ENCODE measurements around the gene NBEA.

NBEA gene

GRCh38 chr13:35526577-35526976 is 584.5 kb downstream of the NBEA start:
- no peak for DNase-seq (ENCODE audit: low read depth)
- in situ Hi-C loops (cut with HindIII; ENCODE audit: low sequenced_read_pairs): no loop called here
- TF ChIP-seq, protein P1, sequence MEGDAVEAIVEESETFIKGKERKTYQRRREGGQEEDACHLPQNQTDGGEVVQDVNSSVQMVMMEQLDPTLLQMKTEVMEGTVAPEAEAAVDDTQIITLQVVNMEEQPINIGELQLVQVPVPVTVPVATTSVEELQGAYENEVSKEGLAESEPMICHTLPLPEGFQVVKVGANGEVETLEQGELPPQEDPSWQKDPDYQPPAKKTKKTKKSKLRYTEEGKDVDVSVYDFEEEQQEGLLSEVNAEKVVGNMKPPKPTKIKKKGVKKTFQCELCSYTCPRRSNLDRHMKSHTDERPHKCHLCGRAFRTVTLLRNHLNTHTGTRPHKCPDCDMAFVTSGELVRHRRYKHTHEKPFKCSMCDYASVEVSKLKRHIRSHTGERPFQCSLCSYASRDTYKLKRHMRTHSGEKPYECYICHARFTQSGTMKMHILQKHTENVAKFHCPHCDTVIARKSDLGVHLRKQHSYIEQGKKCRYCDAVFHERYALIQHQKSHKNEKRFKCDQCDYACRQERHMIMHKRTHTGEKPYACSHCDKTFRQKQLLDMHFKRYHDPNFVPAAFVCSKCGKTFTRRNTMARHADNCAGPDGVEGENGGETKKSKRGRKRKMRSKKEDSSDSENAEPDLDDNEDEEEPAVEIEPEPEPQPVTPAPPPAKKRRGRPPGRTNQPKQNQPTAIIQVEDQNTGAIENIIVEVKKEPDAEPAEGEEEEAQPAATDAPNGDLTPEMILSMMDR (IDR thresholded peaks at IDR 0.05; ENCODE audit: low read depth, low read length, missing control alignments): no peak
- no peak overlapping the region for H3K4me3 ChIP-seq (ENCODE audit: low read depth, low read length)

- TF ChIP-seq, protein P1 (IDR thresholded peaks at IDR 0.05; ENCODE audit: low read depth, low read length, missing control alignments): no peak
- in situ Hi-C loops (cut with HindIII; ENCODE audit: low sequenced_read_pairs): no loop called here
- DNase-seq (ENCODE audit: low read depth): no peak
- H3K4me3 ChIP-seq (ENCODE audit: low read depth, low read length): no peak overlapping the region
These were observed 585.4 kb downstream of the NBEA start for GRCh38 chr13:35527451-35527850.

DNA sequence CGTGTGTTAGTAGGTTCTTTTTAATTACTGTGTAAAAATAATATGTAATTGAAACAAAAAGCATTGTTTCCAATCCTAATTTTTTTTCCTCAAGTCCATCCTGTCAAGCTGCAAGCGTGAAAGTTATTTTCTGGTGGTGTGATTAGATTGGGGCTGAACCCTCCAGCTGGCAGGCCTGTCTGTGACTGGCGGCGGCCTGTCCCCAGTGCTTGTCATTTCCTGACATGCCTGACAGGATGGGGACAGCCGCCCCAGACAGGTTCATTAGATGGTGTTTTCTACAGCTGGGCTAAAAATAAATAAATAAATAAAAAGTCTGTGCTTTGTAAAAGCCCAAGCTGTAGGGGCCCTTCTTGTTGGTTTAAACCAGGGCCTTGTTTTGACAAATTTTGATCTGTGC is 588.1 kb downstream of the NBEA start:
- in situ Hi-C loops (cut with HindIII; ENCODE audit: low sequenced_read_pairs): no loop called here
- TF ChIP-seq, protein P1 (IDR thresholded peaks at IDR 0.05; ENCODE audit: low read depth, low read length, missing control alignments): no peak
- DNase-seq (ENCODE audit: low read depth): no peak
- no peak overlapping the region for H3K4me3 ChIP-seq (ENCODE audit: low read depth, low read length)

GRCh38 chr13:35530581-35530980 is 588.5 kb downstream of the NBEA start:
- TF ChIP-seq, protein P1 (IDR thresholded peaks at IDR 0.05; ENCODE audit: low read depth, low read length, missing control alignments): no peak
- H3K4me3 ChIP-seq (ENCODE audit: low read depth, low read length): no peak overlapping the region
- in situ Hi-C loops (cut with HindIII; ENCODE audit: low sequenced_read_pairs): no loop called here
- no peak for DNase-seq (ENCODE audit: low read depth)

DNA sequence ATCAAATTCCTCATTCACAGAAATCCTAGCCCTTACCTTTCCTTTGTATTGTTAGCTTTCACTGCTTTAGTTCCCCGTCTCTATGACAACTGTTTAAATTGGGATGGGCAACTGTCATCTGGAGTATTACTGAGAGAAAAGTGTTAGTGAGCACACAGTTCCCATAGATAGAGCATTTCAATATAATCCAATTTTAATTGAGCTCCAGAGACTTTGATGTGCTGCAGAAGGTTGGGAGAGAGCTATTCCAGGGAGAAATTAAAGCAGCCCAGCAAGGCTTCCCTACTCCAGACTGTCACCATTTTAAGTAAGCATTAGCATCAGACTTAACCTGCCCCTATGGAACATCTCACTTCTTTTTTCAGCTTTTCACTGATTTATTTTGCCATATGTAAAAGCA is 589.5 kb downstream of the NBEA start:
- in situ Hi-C loops (cut with HindIII; ENCODE audit: low sequenced_read_pairs): no loop called here
- TF ChIP-seq, protein P1 (IDR thresholded peaks at IDR 0.05; ENCODE audit: low read depth, low read length, missing control alignments): no peak
- DNase-seq (ENCODE audit: low read depth): no peak
- H3K4me3 ChIP-seq (ENCODE audit: low read depth, low read length): no peak overlapping the region

DNA sequence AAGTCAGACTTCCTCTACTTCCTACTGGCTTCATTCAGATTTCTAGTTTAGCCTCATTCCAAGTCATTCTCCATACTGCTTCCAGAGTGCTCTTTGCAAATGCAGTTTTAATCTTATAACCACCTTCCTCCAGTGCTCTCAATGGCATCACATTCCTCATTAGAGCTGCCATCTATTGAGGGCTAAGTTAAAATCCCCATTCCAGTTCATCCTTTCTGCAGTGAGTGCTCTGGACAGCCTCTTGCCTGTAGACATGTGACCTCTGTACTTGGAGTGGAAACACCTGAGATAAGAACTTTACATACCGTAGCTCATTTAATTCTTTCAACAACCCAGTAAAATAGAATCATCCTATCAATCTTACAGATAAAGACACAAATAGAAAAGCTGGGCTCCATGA is 592.3 kb downstream of the NBEA start:
- TF ChIP-seq, protein P1 (IDR thresholded peaks at IDR 0.05; ENCODE audit: low read depth, low read length, missing control alignments): no peak
- DNase-seq (ENCODE audit: low read depth): no peak
- H3K4me3 ChIP-seq (ENCODE audit: low read depth, low read length): no peak overlapping the region
- in situ Hi-C loops (cut with HindIII; ENCODE audit: low sequenced_read_pairs): no loop called here

DNA sequence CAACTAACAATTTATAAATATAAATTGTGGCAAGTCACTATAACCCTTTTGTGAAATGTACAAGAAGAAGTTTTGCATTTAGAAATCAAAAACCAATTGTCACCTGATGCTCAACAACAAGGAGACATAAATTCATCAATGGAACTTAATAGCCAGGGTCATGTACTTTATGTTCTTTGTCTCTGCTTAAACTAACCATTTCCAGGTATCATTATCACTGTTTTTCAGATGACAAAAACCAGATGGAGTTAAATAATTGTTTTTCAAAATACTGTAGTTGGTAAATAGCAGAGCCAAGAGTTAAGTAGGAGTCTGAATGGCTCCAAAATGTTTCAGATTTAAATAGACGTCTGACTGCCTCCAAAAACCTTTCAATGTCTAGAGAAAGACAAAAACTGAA is 606.7 kb downstream of the NBEA start:
- in situ Hi-C loops (cut with HindIII; ENCODE audit: low sequenced_read_pairs): no loop called here
- no peak overlapping the region for H3K4me3 ChIP-seq (ENCODE audit: low read depth, low read length)
- TF ChIP-seq, protein P1 (IDR thresholded peaks at IDR 0.05; ENCODE audit: low read depth, low read length, missing control alignments): no peak
- no peak for DNase-seq (ENCODE audit: low read depth)
